Panc1 (cell line): Measurements from ENCODE around the gene CHAC1.

Experiments
- CTCF ChIP-seq: fragments of 450-650 bp; IDR thresholded peaks from 2 replicates; pipeline ENCODE4 v1.5.1; 2017; ENCODE audit warnings: mild to moderate bottlenecking
- POLR2AphosphoS5 ChIP-seq: IDR thresholded peaks from 2 replicates; pipeline ENCODE4 v1.6.1; 2012; ENCODE audit warnings: mild to moderate bottlenecking, low read depth, low read length, moderate library complexity
- REST ChIP-seq, 2 experiments: IDR thresholded peaks; 2 replicates each; pipeline ENCODE4 v1.6.1; 2011 to 2012; ENCODE audit warnings: low read depth in 2 of 2, control low read depth in 1 of 2, low read length in 1 of 2, mild to moderate bottlenecking in 1 of 2, moderate library complexity in 1 of 2; ENCODE audit not compliant: insufficient read depth in 1 of 2

- TF ChIP-seq CTCF, result no peak
- TF ChIP-seq POLR2AphosphoS5, result no peak
- no peak for TF ChIP-seq REST (IDR thresholded peaks at IDR 0.05; ENCODE audit: insufficient read depth in 1 of 2, low read depth in 2 of 2, low read length in 1 of 2)
Measured at GRCh38 chr15:40960151-40960885, 7.0 kb downstream of the CHAC1 start.
